HCT116 (cell line): ENCODE results near the gene TPRG1.

Experiments used
- CEBPB ChIP-seq: IDR thresholded peaks from 2 replicates; pipeline ENCODE4 v1.6.1; 2012; ENCODE audit warnings: low read depth
- CTCF ChIP-seq, 3 experiments: fragments of 200-600 bp in 1 of 3; sonication (generic) in 1 of 3; IDR thresholded peaks in 2 of 3; conservative IDR thresholded peaks in 1 of 3; 2 replicates each; pipeline ENCODE4 v1.5.1; 2012 to 2017; ENCODE audit warnings: low read depth in 2 of 3, low read length in 2 of 3, antibody characterized with exemption in 1 of 3, borderline replicate concordance in 1 of 3, control low read depth in 1 of 3, mild to moderate bottlenecking in 1 of 3, mixed read lengths in 1 of 3, mixed run types in 1 of 3, moderate library complexity in 1 of 3; ENCODE audit not compliant: insufficient read depth in 1 of 3
- EGR1 ChIP-seq: IDR thresholded peaks from 2 replicates; pipeline ENCODE4 v1.6.1; 2012; ENCODE audit warnings: low read depth
- EZH2phosphoT487 ChIP-seq: fragments of 200-600 bp; IDR thresholded peaks from 2 replicates; pipeline ENCODE4 v1.6.1; 2018; ENCODE audit warnings: antibody characterized with exemption, borderline replicate concordance
- FOSL1 ChIP-seq: IDR thresholded peaks from 2 replicates; pipeline ENCODE4 v1.6.1; 2012; ENCODE audit warnings: low read depth
- JUND ChIP-seq: IDR thresholded peaks from 2 replicates; pipeline ENCODE4 v1.6.1; 2012
- MAX ChIP-seq: IDR thresholded peaks from 2 replicates; pipeline ENCODE4 v1.6.1; 2012
- POLR2A ChIP-seq: IDR thresholded peaks from 2 replicates; pipeline ENCODE4 v1.7.0; 2011; ENCODE audit warnings: borderline replicate concordance; ENCODE audit not compliant: insufficient read depth, insufficient read length; ENCODE audit errors: extremely low read depth
- POLR2AphosphoS5 ChIP-seq: IDR thresholded peaks from 2 replicates; pipeline ENCODE4 v1.6.1; 2011; ENCODE audit warnings: mild to moderate bottlenecking, low read depth, low read length, moderate library complexity
- SIN3A ChIP-seq: IDR thresholded peaks from 2 replicates; pipeline ENCODE4 v1.6.1; 2012; ENCODE audit warnings: low read depth
- SRF ChIP-seq: IDR thresholded peaks from 2 replicates; pipeline ENCODE4 v1.6.1; 2012; ENCODE audit warnings: low read depth
- YY1 ChIP-seq: IDR thresholded peaks from 2 replicates; pipeline ENCODE4 v1.6.1; 2011; ENCODE audit warnings: low read length, low read depth, moderate library complexity, mild to moderate bottlenecking; ENCODE audit not compliant: insufficient replicate concordance; ENCODE audit errors: extremely low read depth
- ZBTB33 ChIP-seq: IDR thresholded peaks from 2 replicates; pipeline ENCODE4 v1.6.1; 2011; ENCODE audit warnings: mild to moderate bottlenecking, low read length, moderate library complexity; ENCODE audit not compliant: insufficient replicate concordance; ENCODE audit errors: extremely low read depth
- ZNF274 ChIP-seq: fragments of 200-500 bp; sonication (Bioruptor generic); IDR thresholded peaks from 2 replicates; pipeline ENCODE4 v1.6.1; 2014; ENCODE audit warnings: mild to moderate bottlenecking, low read depth, low read length, inconsistent platforms

GRCh38 chr3:189249987-189250386, 78.2 kb downstream of the TPRG1 start:
- no peak for TF ChIP-seq EGR1
- no peak for TF ChIP-seq ZBTB33
- TF ChIP-seq POLR2A = no peak
- TF ChIP-seq CTCF (IDR thresholded peaks at IDR 0.05 in 2 of 3, conservative IDR thresholded peaks at IDR 0.05 in 1 of 3; ENCODE audit: borderline replicate concordance in 1 of 3, insufficient read depth in 1 of 3, low read depth in 2 of 3, low read length in 2 of 3) = no peak
- TF ChIP-seq POLR2AphosphoS5 = no peak
- TF ChIP-seq SIN3A = no peak
- TF ChIP-seq ZNF274 = no peak
- no peak for TF ChIP-seq EZH2phosphoT487
- no peak for TF ChIP-seq FOSL1
- no peak for TF ChIP-seq MAX
- no peak for TF ChIP-seq YY1
- no peak for TF ChIP-seq JUND
- TF ChIP-seq CEBPB = no peak
- no peak for TF ChIP-seq SRF
